Measurements from ENCODE around the gene COPZ2. TPM values are rescaled to one million over a fixed set of nuclear protein-coding genes. Genes with fewer than 3 reads are reported as not detected.
"Not testable (repeated sequence)": the region's sequence is repeated elsewhere in the genome, so short reads cannot be mapped to it uniquely, and the experiment has no call there.

The COPZ2 gene
- total RNA-seq, 1 experiment from 2014 or later, result 4.2 TPM

- no peak for DNase-seq (ENCODE audit: low spot score)
Measured at GRCh38 chr17:48010193-48010592, 27.4 kb downstream of the COPZ2 start.

GRCh38 chr17:48006936-48007709, 30.5 kb downstream of the COPZ2 start:
- DNase-seq (ENCODE audit: low spot score), result no peak

- no peak for DNase-seq (ENCODE audit: low spot score)
Measured at GRCh38 chr17:48004983-48005382, 32.6 kb downstream of the COPZ2 start.

GRCh38 chr17:48003417-48004151, 34.0 kb downstream of the COPZ2 start:
- DNase-seq (ENCODE audit: low spot score), result no peak

DNA sequence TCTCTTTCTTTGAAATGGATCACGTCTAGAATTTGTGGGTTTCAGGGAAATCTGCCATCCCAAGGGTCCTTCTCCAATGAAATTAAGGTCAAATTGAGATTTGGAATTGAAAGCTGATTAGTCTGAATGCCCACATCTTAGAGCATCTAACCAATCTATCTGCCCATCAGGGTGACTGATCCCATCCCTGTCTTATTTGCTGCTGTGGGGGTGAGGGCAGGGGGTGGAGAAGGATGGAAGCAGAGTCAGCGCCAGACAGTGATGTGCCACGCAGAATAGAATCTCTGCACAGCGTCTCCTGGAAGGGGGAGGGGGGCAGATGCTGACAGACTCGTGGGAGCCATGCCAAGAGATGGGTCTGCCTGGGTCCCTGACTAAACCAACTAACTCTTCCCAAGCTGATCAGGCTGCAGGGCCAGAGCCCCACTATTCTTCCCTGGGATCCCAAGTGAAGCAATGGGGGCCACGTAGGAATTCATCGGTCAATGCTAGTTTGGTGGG, 34.6 kb downstream of the COPZ2 start:
- DNase-seq (ENCODE audit: low spot score), result no peak

GRCh38 chr17:48002266-48002915, 35.2 kb downstream of the COPZ2 start:
- peak; percentile 26 for DNase-seq (ENCODE audit: low spot score)

DNA sequence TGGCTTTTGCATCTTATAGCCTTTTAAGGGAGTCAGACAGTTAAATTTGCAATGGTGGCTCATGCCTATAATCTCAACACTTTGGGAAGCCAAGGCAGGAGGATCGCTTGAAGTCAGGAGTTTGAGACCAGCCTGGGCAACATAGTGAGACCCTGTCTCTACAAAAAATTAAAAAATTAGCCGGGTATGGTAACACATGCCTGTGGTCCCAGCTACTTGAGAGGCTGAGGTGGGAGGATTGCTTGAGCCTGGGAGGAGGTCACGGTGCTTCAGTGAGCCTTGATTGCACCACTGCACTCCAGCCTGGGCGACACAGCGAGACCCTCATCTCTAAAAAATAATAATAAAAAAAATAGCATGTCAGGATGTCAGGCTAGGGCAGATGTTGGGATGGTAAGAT, 35.9 kb downstream of the COPZ2 start:
- DNase-seq (ENCODE audit: low spot score), result not testable (repeated sequence)

GRCh38 chr17:48001197-48001596, 36.4 kb downstream of the COPZ2 start:
- no peak for DNase-seq (ENCODE audit: low spot score)

GRCh38 chr17:47999582-47999981, 38.0 kb downstream of the COPZ2 start:
- peak; percentile 52 for DNase-seq (ENCODE audit: low spot score)

GRCh38 chr17:47998044-47998443, 39.6 kb downstream of the COPZ2 start:
- DNase-seq (ENCODE audit: low spot score), result no peak

- DNase-seq (ENCODE audit: low spot score), result no peak
Measured at GRCh38 chr17:47997586-47997985, 40.0 kb downstream of the COPZ2 start.

GRCh38 chr17:47996201-47996600, 41.4 kb downstream of the COPZ2 start:
- no peak for DNase-seq (ENCODE audit: low spot score)

- DNase-seq (ENCODE audit: low spot score), result no peak
Measured at GRCh38 chr17:47995241-47995935, 42.2 kb downstream of the COPZ2 start.

GRCh38 chr17:47994724-47995123, 42.9 kb downstream of the COPZ2 start:
- no peak for DNase-seq (ENCODE audit: low spot score)

GRCh38 chr17:47993964-47994363, 43.6 kb downstream of the COPZ2 start:
- no peak for DNase-seq (ENCODE audit: low spot score)

DNA sequence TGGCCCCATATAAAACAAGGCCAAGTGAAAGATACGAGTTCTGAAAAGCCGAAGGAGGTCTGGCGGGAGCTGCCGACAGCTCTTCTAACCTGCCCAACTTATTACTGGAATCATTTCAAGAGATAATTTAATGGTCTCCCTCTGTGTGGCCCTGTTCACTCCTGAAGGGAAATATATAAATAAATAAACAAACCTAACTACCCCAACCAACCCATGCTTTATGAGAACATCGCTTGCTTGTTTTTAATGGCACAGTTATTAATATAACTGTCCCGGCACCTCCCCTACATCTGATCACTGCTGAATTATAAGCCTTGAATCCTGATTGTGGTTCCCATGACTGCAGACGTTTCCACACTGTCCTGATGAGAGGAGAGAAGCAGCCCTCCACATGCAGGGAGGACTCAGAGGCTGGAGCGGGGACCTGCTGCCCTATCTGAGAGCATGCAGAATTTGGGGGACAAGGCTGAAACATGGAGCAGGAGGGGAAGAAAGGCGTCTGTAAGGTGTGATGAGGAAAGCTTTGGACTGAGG, 44.5 kb downstream of the COPZ2 start:
- DNase-seq (ENCODE audit: low spot score), result no peak

- no peak for DNase-seq (ENCODE audit: low spot score)
Measured at GRCh38 chr17:47992216-47992615, 45.4 kb downstream of the COPZ2 start.

DNA sequence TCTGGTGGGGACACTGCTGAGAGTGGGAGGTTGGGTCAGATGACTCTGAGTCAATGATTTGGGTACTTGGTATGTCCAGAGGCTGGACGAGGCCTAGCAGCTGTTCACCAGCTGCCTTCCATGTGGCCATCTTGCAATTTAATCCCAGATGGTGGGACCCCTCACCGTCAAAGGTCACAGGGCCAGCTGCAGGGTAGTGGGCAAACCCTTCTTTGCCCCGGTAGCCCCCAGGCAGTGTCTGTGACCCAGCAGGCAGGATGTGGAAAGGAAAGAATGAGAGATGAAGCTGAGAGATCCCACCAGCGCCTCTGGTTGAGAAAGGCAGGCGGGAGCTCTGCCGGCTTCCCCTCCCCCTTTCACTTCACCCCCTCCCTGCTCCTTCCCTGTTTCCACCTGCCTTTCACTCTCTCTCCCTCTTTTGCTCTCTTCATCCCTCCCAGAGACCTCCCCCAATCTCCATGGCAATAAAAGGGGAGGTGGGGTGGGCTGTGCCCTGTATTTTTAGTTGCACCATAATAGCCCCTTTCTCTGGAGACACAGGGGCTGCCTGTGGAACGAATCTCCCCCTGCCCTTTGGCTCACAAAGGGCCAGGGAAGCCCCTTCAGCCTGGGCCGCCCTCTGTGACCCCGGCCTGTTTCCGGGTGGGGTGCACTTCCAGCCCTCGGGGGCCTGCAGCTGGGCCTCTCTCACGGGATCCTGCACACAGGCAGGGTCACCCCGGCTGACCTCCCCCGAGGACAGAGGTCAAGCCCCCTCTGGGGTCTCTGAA, 46.5 kb downstream of the COPZ2 start:
- DNase-seq (ENCODE audit: low spot score), result no peak

- no peak for DNase-seq (ENCODE audit: low spot score)
Measured at GRCh38 chr17:47989700-47990099, 47.9 kb downstream of the COPZ2 start.

- no peak for DNase-seq (ENCODE audit: low spot score)
Measured at GRCh38 chr17:47989159-47989558, 48.4 kb downstream of the COPZ2 start.

DNA sequence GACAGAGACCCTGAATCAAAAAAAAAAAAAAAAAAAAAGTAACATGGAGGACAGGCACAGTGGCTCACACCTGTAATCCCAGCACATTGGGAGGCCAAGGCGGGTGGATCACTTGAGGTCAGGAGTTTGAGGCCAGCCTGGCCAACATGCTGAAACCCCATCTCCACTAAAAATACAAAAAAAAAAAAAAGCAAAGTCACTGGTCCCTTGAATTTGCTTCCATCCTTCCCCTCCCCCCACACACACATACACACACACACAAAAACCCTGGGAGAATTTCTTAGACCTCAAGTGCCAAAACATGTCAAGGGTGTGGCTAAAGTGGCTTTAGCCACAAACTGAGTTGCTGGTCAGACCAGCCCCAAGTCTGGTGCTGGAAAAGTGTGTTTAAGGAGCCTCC, 49.2 kb downstream of the COPZ2 start:
- not testable (repeated sequence) for DNase-seq (ENCODE audit: low spot score)
